Hepatocyte (in vitro differentiated cells): ENCODE measurements around the gene MEGF8. TPM values are rescaled to one million over a fixed set of nuclear protein-coding genes. Genes with fewer than 3 reads are reported as not detected.

Source experiments
- DNase-seq: peaks from one replicate; pipeline ENCODE4 v3.0.0-alpha.2; 2016; ENCODE audit warnings: low spot score
- H2AFZ ChIP-seq: fragments of 200-600 bp; sonication (generic); 2 replicates; pipeline ENCODE4 v1.6.0; 2016; ENCODE audit warnings: antibody characterized with exemption, mild to moderate bottlenecking
- H3K27ac ChIP-seq: fragments of 200-600 bp; sonication (generic); 2 replicates; pipeline ENCODE4 v1.5.1; 2016; ENCODE audit warnings: mild to moderate bottlenecking
- H3K27me3 ChIP-seq: fragments of 200-600 bp; sonication (generic); 2 replicates; pipeline ENCODE4 v1.6.1; 2016
- H3K36me3 ChIP-seq: fragments of 200-600 bp; sonication (generic); replicated peaks from 2 replicates; pipeline ENCODE4 v1.5.1; 2016; ENCODE audit warnings: low read depth; ENCODE audit not compliant: insufficient read depth
- H3K4me1 ChIP-seq: fragments of 200-600 bp; sonication (generic); 2 replicates; pipeline ENCODE4 v1.5.1; 2016; ENCODE audit warnings: mild to moderate bottlenecking, moderate library complexity; ENCODE audit not compliant: insufficient read depth
- H3K4me2 ChIP-seq: fragments of 200-600 bp; sonication (generic); 2 replicates; pipeline ENCODE4 v1.6.0; 2016
- H3K4me3 ChIP-seq: fragments of 200-600 bp; sonication (generic); 2 replicates; pipeline ENCODE4 v1.5.1; 2016; ENCODE audit warnings: mild to moderate bottlenecking
- H3K79me2 ChIP-seq: fragments of 200-600 bp; sonication (generic); 2 replicates; pipeline ENCODE4 v1.6.0; 2017; ENCODE audit warnings: mild to moderate bottlenecking
- H3K9me2 ChIP-seq: fragments of 200-600 bp; sonication (generic); replicated peaks from 2 replicates; pipeline ENCODE4 v1.6.0; 2017; ENCODE audit warnings: mild to moderate bottlenecking; ENCODE audit not compliant: insufficient read depth
- H3K9me3 ChIP-seq: fragments of 200-600 bp; sonication (generic); 2 replicates; pipeline ENCODE4 v1.5.1; 2016; ENCODE audit warnings: low read depth, mild to moderate bottlenecking
- H4K20me1 ChIP-seq: fragments of 200-600 bp; sonication (generic); 2 replicates; pipeline ENCODE4 v1.6.0; 2016; ENCODE audit warnings: mild to moderate bottlenecking; ENCODE audit not compliant: insufficient read depth, poor library complexity, severe bottlenecking
- EZH2 ChIP-seq: fragments of 200-600 bp; sonication (generic); IDR thresholded peaks from 2 replicates; pipeline ENCODE4 v1.6.1; 2016; ENCODE audit warnings: antibody characterized with exemption, mild to moderate bottlenecking, borderline replicate concordance
- EZH2phosphoT487 ChIP-seq: fragments of 200-600 bp; sonication (generic); IDR thresholded peaks from one replicate; pipeline ENCODE4 v1.6.1; 2018; ENCODE audit warnings: antibody characterized with exemption, mild to moderate bottlenecking, low read depth, moderate library complexity; ENCODE audit not compliant: unreplicated experiment, severe bottlenecking
- WGBS: methylation state at CpG from one replicate; pipeline ENCODE4 v1.1.6; 2016; ENCODE audit warnings: low lambda C conversion rate; ENCODE audit errors: missing lambda C conversion rate; 5-methylcytosine and 5-hydroxymethylcytosine counted together
- polyA plus RNA-seq: library from polyadenylated mRNA; unstranded; fragments of >200 nt; fragmentation: Nextera tagmentation; extraction: Ambion mirVana; gene quantifications from 2 replicates; pipeline ENCODE4 v1.2.1, GENCODE V29; 2016
- total RNA-seq: library from RNA; depleted of rRNA; stranded (reverse); fragments of >200 nt; gene quantifications from 2 replicates; pipeline ENCODE4 v1.2.3, GENCODE V29; 2014
- TF ChIP-seq, protein P1 (sequence below): fragments of 200-600 bp; sonication (generic); IDR thresholded peaks from 2 replicates; pipeline ENCODE4 v1.5.1; 2016; ENCODE audit warnings: antibody characterized with exemption, mild to moderate bottlenecking; ENCODE audit not compliant: poor library complexity

The MEGF8 gene
- total and polyA plus RNA-seq, 2 experiments from 2014 or later = 8.3 to 19.2 TPM

DNA sequence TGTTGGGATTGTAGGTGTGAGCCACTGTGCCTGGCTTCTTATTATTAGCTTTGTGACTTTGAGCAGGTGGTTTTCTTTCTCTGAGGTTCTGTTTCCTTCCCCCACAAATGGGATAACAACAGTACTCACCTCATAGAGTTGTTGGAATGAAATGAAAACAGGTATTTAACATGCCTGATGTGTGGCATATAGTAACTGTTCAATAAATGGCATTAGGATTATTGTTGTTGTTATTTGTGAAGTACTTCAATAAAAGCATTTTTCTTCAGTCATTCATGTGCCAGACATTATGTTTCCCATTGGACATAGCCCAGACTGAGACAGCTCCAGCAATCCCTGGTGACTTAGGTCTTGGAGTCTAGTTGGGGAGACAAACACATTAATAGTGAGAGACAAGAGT is 1.5 kb downstream of the MEGF8 start:
- H3K4me2 ChIP-seq = peak overlapping the region; percentile 99

GRCh38 chr19:42327381-42327780 is 1.9 kb downstream of the MEGF8 start:
- Histone ChIP-seq H4K20me1 (peaks cover 3% of the 10 kb centered on the region), H2AFZ (no peak overlapping the region), H3K36me3 (no peaks in the 10 kb centered on the region), H3K79me2 (peaks cover 61% of the 10 kb centered on the region), H3K9me2 (no peaks in the 10 kb centered on the region), H3K9me3 (no peaks in the 10 kb centered on the region), H3K27me3 (peaks cover 24% of the 10 kb centered on the region), H3K4me3 (no peak overlapping the region), H3K27ac (no peak overlapping the region), H3K4me1 (peaks cover 25% of the 10 kb centered on the region), H3K4me2 (peak overlapping the region; percentile 99)
- no peak for TF ChIP-seq EZH2
- no peak for TF ChIP-seq EZH2phosphoT487
- 85% methylated on average over 5 of the region's 5 CpGs for WGBS
- DNase-seq = no peak

More for the DNA sequence above, 1.5 kb downstream of the MEGF8 start:
- peaks cover 25% of the 10 kb centered on the region for H3K4me1 ChIP-seq
- TF ChIP-seq EZH2phosphoT487 (no peak), EZH2 (no peak)
- TF ChIP-seq, protein P1, sequence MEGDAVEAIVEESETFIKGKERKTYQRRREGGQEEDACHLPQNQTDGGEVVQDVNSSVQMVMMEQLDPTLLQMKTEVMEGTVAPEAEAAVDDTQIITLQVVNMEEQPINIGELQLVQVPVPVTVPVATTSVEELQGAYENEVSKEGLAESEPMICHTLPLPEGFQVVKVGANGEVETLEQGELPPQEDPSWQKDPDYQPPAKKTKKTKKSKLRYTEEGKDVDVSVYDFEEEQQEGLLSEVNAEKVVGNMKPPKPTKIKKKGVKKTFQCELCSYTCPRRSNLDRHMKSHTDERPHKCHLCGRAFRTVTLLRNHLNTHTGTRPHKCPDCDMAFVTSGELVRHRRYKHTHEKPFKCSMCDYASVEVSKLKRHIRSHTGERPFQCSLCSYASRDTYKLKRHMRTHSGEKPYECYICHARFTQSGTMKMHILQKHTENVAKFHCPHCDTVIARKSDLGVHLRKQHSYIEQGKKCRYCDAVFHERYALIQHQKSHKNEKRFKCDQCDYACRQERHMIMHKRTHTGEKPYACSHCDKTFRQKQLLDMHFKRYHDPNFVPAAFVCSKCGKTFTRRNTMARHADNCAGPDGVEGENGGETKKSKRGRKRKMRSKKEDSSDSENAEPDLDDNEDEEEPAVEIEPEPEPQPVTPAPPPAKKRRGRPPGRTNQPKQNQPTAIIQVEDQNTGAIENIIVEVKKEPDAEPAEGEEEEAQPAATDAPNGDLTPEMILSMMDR = no peak
- H4K20me1 ChIP-seq = peaks cover 3% of the 10 kb centered on the region
- no peaks in the 10 kb centered on the region for H3K36me3 ChIP-seq
- H2AFZ ChIP-seq = no peak overlapping the region
- H3K79me2 ChIP-seq = peaks cover 59% of the 10 kb centered on the region
- H3K27me3 ChIP-seq = peaks cover 29% of the 10 kb centered on the region
- H3K4me3 ChIP-seq = no peak overlapping the region
- no peaks in the 10 kb centered on the region for H3K9me3 ChIP-seq
- DNase-seq = no peak
- no peak overlapping the region for H3K27ac ChIP-seq
- no peaks in the 10 kb centered on the region for H3K9me2 ChIP-seq

DNA sequence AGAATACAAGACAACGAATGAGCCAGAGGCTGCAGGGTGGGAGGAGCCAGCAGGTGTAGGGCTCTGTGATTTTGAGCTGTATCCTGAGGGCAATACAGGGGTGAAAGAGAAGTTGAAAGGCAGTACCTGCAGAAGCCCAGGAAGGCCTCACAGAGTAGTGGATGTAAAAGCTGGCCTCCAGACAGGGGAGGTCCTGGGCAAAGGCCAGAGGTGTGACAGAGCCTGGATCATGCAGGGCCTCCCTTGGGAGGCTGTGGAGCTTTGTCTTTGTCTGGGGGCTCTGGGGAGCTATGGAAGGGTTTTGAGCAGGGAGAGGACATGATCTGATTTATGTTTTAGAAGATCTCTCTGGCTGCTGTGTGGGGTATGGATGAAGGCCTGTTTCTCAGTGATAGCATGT is 2.7 kb downstream of the MEGF8 start:
- Histone ChIP-seq H3K9me3 (no peaks in the 10 kb centered on the region), H4K20me1 (peaks cover 3% of the 10 kb centered on the region), H3K36me3 (no peaks in the 10 kb centered on the region), H3K4me1 (peaks cover 25% of the 10 kb centered on the region), H3K4me3 (no peak overlapping the region), H3K27me3 (peaks cover 19% of the 10 kb centered on the region), H3K79me2 (peaks cover 66% of the 10 kb centered on the region), H2AFZ (no peak overlapping the region), H3K27ac (no peak overlapping the region), H3K9me2 (no peaks in the 10 kb centered on the region), H3K4me2 (peak overlapping the region; percentile 99)
- TF ChIP-seq, protein P1 = no peak
- no peak for TF ChIP-seq EZH2phosphoT487
- TF ChIP-seq EZH2 = no peak
- DNase-seq = no peak
- 59% methylated on average over 1 of the region's 1 CpG for WGBS

- 72% methylated on average over 2 of the region's 2 CpGs for WGBS
- H3K4me3 ChIP-seq = no peak overlapping the region
Measured at GRCh38 chr19:42328854-42329253, 3.4 kb downstream of the MEGF8 start.

More at GRCh38 chr19:42328854-42329253, 3.4 kb downstream of the MEGF8 start:
- Histone ChIP-seq H3K79me2 (peaks cover 67% of the 10 kb centered on the region), H3K27me3 (peaks cover 11% of the 10 kb centered on the region), H3K27ac (no peak overlapping the region), H4K20me1 (peaks cover 3% of the 10 kb centered on the region), H2AFZ (no peak overlapping the region), H3K36me3 (no peaks in the 10 kb centered on the region), H3K4me1 (peaks cover 25% of the 10 kb centered on the region), H3K9me2 (no peaks in the 10 kb centered on the region), H3K4me2 (peak overlapping the region; percentile 99), H3K9me3 (no peaks in the 10 kb centered on the region)
- no peak for DNase-seq
- TF ChIP-seq EZH2 = no peak
- TF ChIP-seq, protein P1 = no peak
- TF ChIP-seq EZH2phosphoT487 = no peak
